Erythroblast (primary cell): Measurements from ENCODE around the gene NTN1.

ENCODE experiments used
- GATA1 ChIP-seq: IDR thresholded peaks from 2 replicates; pipeline ENCODE4 v1.6.1; 2011; ENCODE audit warnings: low read depth, mild to moderate bottlenecking, control low read depth, low read length, moderate library complexity
- POLR2A ChIP-seq: IDR thresholded peaks from 2 replicates; pipeline ENCODE4 v1.6.1; 2011; ENCODE audit warnings: mild to moderate bottlenecking, low read length

GRCh38 chr17:9208381-9209105 lies 187.2 kb downstream of the NTN1 start:
- no peak for TF ChIP-seq POLR2A
- TF ChIP-seq GATA1 = no peak
